ENCODE results near the gene LMBR1L.

The LMBR1L gene

DNA sequence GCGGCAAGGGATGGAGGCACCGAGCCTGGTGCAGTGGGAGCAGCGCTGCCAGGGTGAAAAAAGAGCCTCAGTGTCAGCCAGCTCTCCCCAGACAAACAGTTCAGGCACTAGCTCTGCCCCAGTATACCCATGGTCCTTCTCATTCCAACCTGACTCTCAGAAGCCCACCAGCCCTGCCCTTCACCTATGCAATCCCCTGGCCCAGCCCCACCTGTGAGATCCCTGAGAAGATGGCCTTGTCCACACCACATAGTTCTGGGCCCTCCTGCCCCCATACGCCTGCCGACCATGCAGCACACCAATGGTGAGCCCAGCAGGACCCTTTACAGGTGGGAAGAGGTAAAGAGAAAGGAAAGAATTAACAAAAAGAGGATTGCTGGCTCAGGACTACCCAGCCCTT, 56.6 kb downstream of the LMBR1L start:
- no peak for DNase-seq (ENCODE audit: low read depth in 3 of 3)

DNA sequence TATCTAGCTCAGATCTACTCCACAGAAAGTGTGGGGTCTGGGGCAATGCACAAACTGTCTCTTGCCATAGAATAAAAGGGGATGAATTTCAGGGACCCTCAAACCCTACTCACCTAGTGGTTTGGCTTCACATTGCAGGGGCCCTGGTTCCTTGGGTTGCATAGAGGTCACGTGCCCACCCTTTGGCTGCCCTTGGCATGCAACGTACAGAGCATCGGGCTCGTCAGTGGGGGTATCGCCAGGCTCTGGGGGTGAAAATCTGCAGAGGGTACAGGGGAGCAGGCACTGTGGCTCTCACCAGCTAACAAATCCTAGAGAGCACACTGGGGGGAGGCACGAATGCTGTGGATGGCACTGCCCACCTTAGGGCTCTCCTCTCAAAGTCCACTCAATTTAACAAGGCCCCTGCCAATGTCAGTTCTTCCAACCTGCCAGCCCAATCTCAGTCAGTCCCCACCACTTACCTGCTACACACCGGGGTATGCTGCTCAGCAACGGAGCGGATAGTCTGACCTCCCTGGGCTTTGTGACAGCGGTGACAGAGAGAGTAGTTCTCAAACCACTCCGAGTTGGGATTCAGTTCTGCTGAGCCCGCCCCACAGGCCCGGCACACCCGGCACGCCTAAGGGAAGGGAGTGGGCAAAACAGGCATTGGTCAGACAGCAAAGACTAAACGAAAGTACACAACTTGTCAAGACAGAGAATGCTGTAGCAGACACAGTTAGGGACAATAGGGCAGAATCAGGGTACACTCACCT, 58.0 kb downstream of the LMBR1L start:
- DNase-seq (ENCODE audit: low read depth in 3 of 3): no peak

DNA sequence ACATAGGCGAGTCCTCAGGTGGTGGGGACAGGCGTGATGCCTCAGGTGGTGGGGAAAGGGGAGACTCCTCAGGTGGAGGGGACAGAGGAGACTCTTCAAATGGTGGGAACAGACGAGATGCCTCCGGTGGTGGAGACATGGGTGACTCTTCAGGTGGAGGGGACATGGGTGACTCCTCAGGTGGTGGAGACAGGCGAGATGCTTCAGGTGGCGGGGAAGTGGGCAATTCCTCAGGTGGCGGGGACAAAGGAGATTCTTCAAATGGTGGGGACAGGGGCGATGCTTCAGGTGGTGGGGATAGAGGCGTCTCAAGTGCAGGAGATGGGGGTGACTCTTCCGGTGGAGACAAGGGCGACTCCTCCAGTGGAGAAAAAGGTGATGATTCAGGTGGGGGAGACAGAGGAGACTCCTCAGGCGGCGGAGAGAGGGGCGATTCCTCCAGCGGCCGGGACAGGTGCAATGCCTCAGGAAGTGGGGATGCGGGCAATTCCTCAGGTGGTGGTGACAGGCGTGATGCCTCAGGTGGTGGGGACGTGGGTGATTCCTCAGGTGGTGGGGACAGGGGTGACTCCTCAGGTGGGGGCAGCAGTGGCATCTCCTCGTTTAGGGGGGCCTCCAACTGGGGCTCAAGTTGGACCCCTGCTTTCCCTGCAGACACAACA, 58.7 kb downstream of the LMBR1L start:
- no peak for DNase-seq (ENCODE audit: low read depth in 3 of 3)

DNA sequence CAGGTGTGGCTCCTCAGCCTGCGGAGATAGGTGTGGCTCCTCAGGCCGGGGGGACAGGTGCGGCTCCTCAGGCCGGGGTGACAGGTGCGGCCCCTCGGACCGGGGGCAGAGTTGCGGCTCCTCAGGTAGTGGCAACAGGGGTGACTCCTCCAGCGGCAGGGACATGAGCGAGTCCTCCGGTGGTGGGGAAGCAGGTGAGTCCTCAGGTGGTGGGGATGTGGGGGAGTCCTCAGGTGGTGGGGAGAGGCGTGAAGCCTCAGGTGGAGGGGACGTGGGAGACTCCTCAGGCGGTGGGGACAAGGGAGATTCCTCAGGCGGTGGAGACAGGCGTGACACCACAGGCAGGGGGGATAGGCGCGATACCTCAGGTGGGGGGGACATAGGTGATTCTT, 59.3 kb downstream of the LMBR1L start:
- DNase-seq (ENCODE audit: low read depth in 3 of 3): no peak

DNA sequence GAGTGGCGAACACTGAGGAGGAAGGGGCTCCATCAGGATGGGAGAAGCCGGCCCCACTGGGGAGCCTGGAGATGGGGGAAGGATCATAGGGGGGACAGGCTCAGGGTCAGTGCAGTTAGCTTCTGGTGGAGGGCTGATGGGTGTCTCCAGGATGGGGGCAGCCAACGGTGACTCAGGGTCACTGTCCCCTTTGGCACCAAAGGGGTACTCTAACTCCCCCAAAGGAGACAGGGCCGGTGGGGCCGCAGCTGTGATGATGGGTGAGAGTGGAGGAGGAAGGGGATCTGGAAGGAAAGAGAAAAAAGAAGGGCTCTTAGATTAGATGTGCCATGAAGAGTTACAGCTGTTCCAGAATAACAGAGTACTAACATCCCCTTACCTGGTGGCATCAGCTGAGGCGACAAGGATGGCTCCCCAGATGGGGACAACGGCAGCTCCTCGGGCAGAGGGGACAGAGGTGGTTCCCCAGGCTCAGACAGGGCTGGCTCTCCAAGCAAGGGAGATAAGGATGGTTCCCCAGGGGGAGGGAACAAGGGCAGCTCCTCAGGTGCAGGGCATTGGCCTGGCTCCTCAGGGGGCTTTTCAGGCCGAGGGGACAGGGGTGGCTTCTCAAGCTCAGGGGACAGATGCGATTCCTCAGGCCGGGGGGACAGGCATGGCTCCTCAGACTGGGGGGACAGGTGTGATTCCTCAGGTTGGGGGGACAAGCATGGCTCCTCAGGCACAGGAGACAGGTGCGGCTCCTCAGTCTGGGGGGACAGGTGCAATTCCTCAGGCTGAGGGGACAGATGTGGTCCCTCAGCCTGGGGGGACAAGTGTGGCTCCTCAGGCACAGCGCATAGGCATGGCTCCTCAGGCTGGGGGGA, 59.9 kb downstream of the LMBR1L start:
- no peak for DNase-seq (ENCODE audit: low read depth in 3 of 3)

DNA sequence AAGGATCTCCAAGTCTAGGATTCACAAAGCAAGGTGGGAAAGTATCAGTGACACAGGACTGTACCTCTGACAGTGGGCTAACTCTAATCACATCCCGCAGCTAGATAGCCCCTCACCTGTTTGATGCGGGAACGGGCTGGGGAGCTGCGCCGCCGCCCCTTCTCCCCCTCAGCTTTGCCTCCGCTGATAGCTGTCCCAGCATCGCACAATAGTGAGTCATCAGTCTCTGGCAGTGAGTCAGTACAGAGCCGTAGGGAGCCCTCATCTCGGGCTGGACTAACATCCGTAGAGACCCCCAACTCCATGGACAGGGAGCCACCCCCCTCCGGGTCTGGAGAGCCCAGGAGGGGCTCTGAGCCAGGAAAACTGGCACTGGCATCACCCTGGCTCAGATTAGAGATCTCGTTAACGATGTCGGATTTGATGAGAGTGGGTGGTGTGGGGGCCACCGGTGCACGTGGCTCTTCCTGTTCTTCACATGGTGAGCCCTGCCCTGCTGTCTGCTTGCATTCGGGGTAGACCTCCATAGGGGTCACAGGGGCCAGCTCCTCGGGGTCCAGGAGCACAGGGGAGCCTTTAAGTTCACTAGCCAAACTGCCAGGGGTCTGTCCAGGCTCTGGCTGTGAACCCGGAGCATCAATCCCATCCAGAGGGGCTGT, 61.0 kb downstream of the LMBR1L start:
- DNase-seq (ENCODE audit: low read depth in 3 of 3): no peak

DNA sequence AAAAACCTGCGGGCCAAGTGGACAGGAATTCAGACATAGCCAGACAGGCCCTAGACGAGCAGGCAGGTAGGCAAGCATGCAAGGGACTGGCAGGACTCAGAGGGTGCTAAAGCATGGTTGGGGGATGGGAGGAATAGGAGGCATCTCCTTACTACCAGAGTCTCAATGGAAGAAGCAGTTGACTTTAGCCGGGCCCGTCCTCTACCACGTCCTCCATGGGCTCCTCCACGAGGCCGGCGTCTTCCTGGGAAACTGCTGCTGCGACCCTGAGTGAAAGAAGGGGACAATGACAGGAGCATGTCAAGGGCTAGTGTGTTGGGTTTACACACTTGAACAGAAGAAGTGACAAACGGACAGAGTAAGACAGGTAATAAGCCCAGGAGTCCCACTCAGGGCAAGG, 61.7 kb downstream of the LMBR1L start:
- DNase-seq (ENCODE audit: low read depth in 3 of 3): no peak

All from stimulated activated CD4-positive, alpha-beta T cell treated with anti-CD3 and anti-CD28 coated beads, TNF-alpha, amount 100 ng/mL, for 24 hours (primary cell).